Loucy (cell line): ENCODE results near the gene GALM.
A peak's percentile ranks its signal among the peaks of the same experiment; 100 is the strongest.

ENCODE experiments used
- H2AFZ ChIP-seq: fragments of 200-600 bp; sonication (generic); 2 replicates; pipeline ENCODE4 v1.6.0; 2016; ENCODE audit warnings: antibody characterized with exemption, mild to moderate bottlenecking, low read length, moderate library complexity
- H3F3A ChIP-seq: fragments of 200-600 bp; 2 replicates; pipeline ENCODE4 v1.6.0; 2016; ENCODE audit warnings: antibody characterized with exemption, low read depth, mild to moderate bottlenecking
- H3K27me3 ChIP-seq: fragments of 200-600 bp; sonication (generic); 2 replicates; pipeline ENCODE4 v1.6.1; 2014; ENCODE audit warnings: low read length, mild to moderate bottlenecking; ENCODE audit not compliant: insufficient read depth, poor library complexity, severe bottlenecking
- H3K36me3 ChIP-seq: fragments of 200-600 bp; sonication (generic); 2 replicates; pipeline ENCODE4 v1.6.1; 2016; ENCODE audit warnings: low read length; ENCODE audit not compliant: insufficient read depth
- H3K4me1 ChIP-seq: fragments of 200-600 bp; sonication (generic); 2 replicates; pipeline ENCODE4 v1.5.1; 2014; ENCODE audit warnings: low read length, mild to moderate bottlenecking; ENCODE audit not compliant: insufficient read depth, poor library complexity, severe bottlenecking
- H3K4me2 ChIP-seq: fragments of 200-600 bp; sonication (generic); 2 replicates; pipeline ENCODE4 v1.6.0; 2014; ENCODE audit warnings: antibody characterized with exemption, low read length, low read depth, mild to moderate bottlenecking; ENCODE audit not compliant: poor library complexity, severe bottlenecking
- H3K4me3 ChIP-seq: fragments of 200-600 bp; sonication (generic); 2 replicates; pipeline ENCODE4 v1.5.1; 2014; ENCODE audit warnings: low read length, mild to moderate bottlenecking, mixed read lengths; ENCODE audit not compliant: poor library complexity, severe bottlenecking
- H3K79me2 ChIP-seq: fragments of 200-600 bp; sonication (generic); 2 replicates; pipeline ENCODE4 v1.6.1; 2014; ENCODE audit warnings: low read length; ENCODE audit not compliant: insufficient read depth
- H3K9ac ChIP-seq: fragments of 200-600 bp; sonication (generic); 2 replicates; pipeline ENCODE4 v1.6.0; 2014; ENCODE audit warnings: mild to moderate bottlenecking, low read depth, low read length, moderate library complexity; ENCODE audit not compliant: poor library complexity, severe bottlenecking
- H3K9me2 ChIP-seq: fragments of 200-600 bp; sonication (generic); replicated peaks from 2 replicates; pipeline ENCODE4 v1.6.1; 2016; ENCODE audit warnings: low read depth, low read length, mixed read lengths
- H3K9me3 ChIP-seq: fragments of 200-600 bp; sonication (generic); 2 replicates; pipeline ENCODE4 v1.6.1; 2014; ENCODE audit warnings: mild to moderate bottlenecking, antibody characterized with exemption, low read length, low read depth; ENCODE audit not compliant: insufficient read depth
- H4K20me1 ChIP-seq: fragments of 200-600 bp; sonication (generic); 2 replicates; pipeline ENCODE4 v1.6.0; 2014; ENCODE audit warnings: antibody characterized with exemption, low read length, mild to moderate bottlenecking; ENCODE audit not compliant: insufficient read depth, poor library complexity, severe bottlenecking
- CTCF ChIP-seq: fragments of 200-600 bp; sonication (generic); conservative IDR thresholded peaks from 2 replicates; pipeline ENCODE4 v1.5.1; 2014; ENCODE audit warnings: mild to moderate bottlenecking, antibody characterized with exemption, low read length
- EZH2phosphoT487 ChIP-seq: fragments of 200-600 bp; IDR thresholded peaks from 2 replicates; pipeline ENCODE4 v1.6.1; 2018; ENCODE audit warnings: antibody characterized with exemption, mild to moderate bottlenecking, moderate library complexity, borderline replicate concordance

GALM gene

GRCh38 chr2:38661306-38661705 is 4.6 kb upstream of the GALM start:
- Histone ChIP-seq H3F3A (no peaks in the 10 kb centered on the region), H3K9ac (no peak overlapping the region), H2AFZ (no peak overlapping the region), H4K20me1 (no peaks in the 10 kb centered on the region), H3K9me2 (no peaks in the 10 kb centered on the region), H3K27me3 (no peaks in the 10 kb centered on the region), H3K9me3 (no peaks in the 10 kb centered on the region), H3K4me2 (no peak overlapping the region), H3K36me3 (no peaks in the 10 kb centered on the region), H3K4me3 (no peak overlapping the region), H3K79me2 (no peaks in the 10 kb centered on the region), H3K4me1 (peaks cover 7% of the 10 kb centered on the region)
- TF ChIP-seq CTCF: no peak
- TF ChIP-seq EZH2phosphoT487: no peak

GRCh38 chr2:38666556-38666910 is 619 bp downstream of the GALM start:
- H3K9me2 ChIP-seq: no peaks in the 10 kb centered on the region
- H3K36me3 ChIP-seq: no peaks in the 10 kb centered on the region
- no peaks in the 10 kb centered on the region for H4K20me1 ChIP-seq
- no peaks in the 10 kb centered on the region for H3K27me3 ChIP-seq
- H3K9ac ChIP-seq: peak overlapping the region; percentile 69
- TF ChIP-seq EZH2phosphoT487 (no peak), CTCF (no peak)
- peak overlapping the region; percentile 98 for H3K4me2 ChIP-seq
- peak overlapping the region; percentile 82 for H3K4me3 ChIP-seq
- 0 out of 2 replicates have a peak, but pooled peaks cover 2% of the 10 kb centered on the region for H3F3A ChIP-seq
- H3K9me3 ChIP-seq: no peaks in the 10 kb centered on the region
- H2AFZ ChIP-seq: peak overlapping the region; percentile 39
- H3K4me1 ChIP-seq: peaks cover 28% of the 10 kb centered on the region
- H3K79me2 ChIP-seq: 0 out of 2 replicates have a peak, but pooled peaks cover 7% of the 10 kb centered on the region

GRCh38 chr2:38668092-38668491 is 2.2 kb downstream of the GALM start:
- no peaks in the 10 kb centered on the region for H3K36me3 ChIP-seq
- H3F3A ChIP-seq: 0 out of 2 replicates have a peak, but pooled peaks cover 2% of the 10 kb centered on the region
- peak overlapping the region; percentile 1 for H3K4me3 ChIP-seq
- H3K9me3 ChIP-seq: no peaks in the 10 kb centered on the region
- H3K27me3 ChIP-seq: no peaks in the 10 kb centered on the region
- H4K20me1 ChIP-seq: no peaks in the 10 kb centered on the region
- H3K9me2 ChIP-seq: no peaks in the 10 kb centered on the region
- no peak overlapping the region for H2AFZ ChIP-seq
- H3K4me1 ChIP-seq: peaks cover 28% of the 10 kb centered on the region
- H3K79me2 ChIP-seq: 0 out of 2 replicates have a peak, but pooled peaks cover 10% of the 10 kb centered on the region
- no peak overlapping the region for H3K9ac ChIP-seq
- H3K4me2 ChIP-seq: peak overlapping the region; percentile 98
- no peak for TF ChIP-seq CTCF
- TF ChIP-seq EZH2phosphoT487: no peak
